ENCODE data around the gene CHD6. TPM values are rescaled to one million over a fixed set of nuclear protein-coding genes. Genes with fewer than 3 reads are reported as not detected.
A peak's percentile ranks its signal among the peaks of the same experiment; 100 is the strongest.

Gene CHD6
- total RNA-seq, 1 experiment from 2014 or later = 80.5 TPM

GRCh38 chr20:41604002-41604401 is 14.2 kb downstream of the CHD6 start:
- no TSS peak for BruUV-seq (replicated peaks)
- CTCF ChIA-PET = interaction anchor here (0.7 kb wide), 1 partner anchor 14 kb away, joined by 4 read pairs; the partner anchor contains the start of gene CHD6
- intact Hi-C loops (cut with micrococcal nuclease; ENCODE audit: unreplicated experiment) = no loop called here

GRCh38 chr20:41601742-41602141 is 16.4 kb downstream of the CHD6 start:
- Histone ChIP-seq H3K4me1 (no peaks in the 10 kb centered on the region), H3K27me3 (replicated peaks; ENCODE audit: control insufficient read depth, insufficient read depth, low read length) (no peaks in the 10 kb centered on the region), H3K9me3 (peaks cover 43% of the 10 kb centered on the region), H3K36me3 (ENCODE audit: control insufficient read depth, insufficient read depth, low read length) (no peaks in the 10 kb centered on the region), H3K4me3 (ENCODE audit: low read depth, low read length) (no peak overlapping the region)
- no TSS peak for BruUV-seq (replicated peaks)
- no peaks in the 10 kb centered on the region for H3K4me1 Mint-ChIP-seq (ENCODE audit: low read depth, unreplicated experiment)
- no peak overlapping the region for H3K4me3 Mint-ChIP-seq (ENCODE audit: unreplicated experiment)
- TF ChIP-seq CTCF (IDR thresholded peaks at IDR 0.05; ENCODE audit: insufficient read depth in 1 of 2, low read depth in 1 of 2, low read length in 1 of 2, severe bottlenecking in 1 of 2, unreplicated experiment in 1 of 2) = no peak
- intact Hi-C loops (cut with micrococcal nuclease; ENCODE audit: unreplicated experiment) = no loop called here
- no peak overlapping the region for H3K27ac Mint-ChIP-seq (ENCODE audit: unreplicated experiment)
- H3K9me3 Mint-ChIP-seq (ENCODE audit: unreplicated experiment) = peaks cover 53% of the 10 kb centered on the region
- H3K27me3 Mint-ChIP-seq (ENCODE audit: insufficient read depth, unreplicated experiment) = no peaks in the 10 kb centered on the region
- H3K36me3 Mint-ChIP-seq (ENCODE audit: insufficient read depth, unreplicated experiment) = peaks cover 8% of the 10 kb centered on the region
- no peak for DNase-seq
- CTCF ChIA-PET = no interaction called here
- POLR2A ChIA-PET = no interaction called here

More at GRCh38 chr20:41604002-41604401, 14.2 kb downstream of the CHD6 start:
- Histone ChIP-seq H3K36me3 (ENCODE audit: control insufficient read depth, insufficient read depth, low read length) (no peaks in the 10 kb centered on the region), H3K4me3 (ENCODE audit: low read depth, low read length) (no peak overlapping the region), H3K4me1 (no peaks in the 10 kb centered on the region), H3K27me3 (replicated peaks; ENCODE audit: control insufficient read depth, insufficient read depth, low read length) (no peaks in the 10 kb centered on the region), H3K9me3 (peaks cover 35% of the 10 kb centered on the region)
- no peaks in the 10 kb centered on the region for H3K27me3 Mint-ChIP-seq (ENCODE audit: insufficient read depth, unreplicated experiment)
- no peak overlapping the region for H3K27ac Mint-ChIP-seq (ENCODE audit: unreplicated experiment)
- POLR2A ChIA-PET = no interaction called here
- no peak for DNase-seq
- peaks cover 34% of the 10 kb centered on the region for H3K9me3 Mint-ChIP-seq (ENCODE audit: unreplicated experiment)
- TF ChIP-seq CTCF (IDR thresholded peaks at IDR 0.05; ENCODE audit: insufficient read depth in 1 of 2, low read depth in 1 of 2, low read length in 1 of 2, severe bottlenecking in 1 of 2, unreplicated experiment in 1 of 2) = peak; percentile 35 to 47
- H3K4me3 Mint-ChIP-seq (ENCODE audit: unreplicated experiment) = no peak overlapping the region
- peaks cover 8% of the 10 kb centered on the region for H3K36me3 Mint-ChIP-seq (ENCODE audit: insufficient read depth, unreplicated experiment)
- H3K4me1 Mint-ChIP-seq (ENCODE audit: low read depth, unreplicated experiment) = peaks cover 7% of the 10 kb centered on the region

- POLR2A ChIA-PET = no interaction called here
- CTCF ChIA-PET = no interaction called here
- Histone ChIP-seq H3K4me3 (ENCODE audit: low read depth, low read length) (no peak overlapping the region), H3K9me3 (peaks cover 45% of the 10 kb centered on the region), H3K27me3 (replicated peaks; ENCODE audit: control insufficient read depth, insufficient read depth, low read length) (no peaks in the 10 kb centered on the region), H3K4me1 (no peaks in the 10 kb centered on the region), H3K36me3 (ENCODE audit: control insufficient read depth, insufficient read depth, low read length) (no peaks in the 10 kb centered on the region)
- Mint-ChIP-seq H3K36me3 (ENCODE audit: insufficient read depth, unreplicated experiment) (peaks cover 10% of the 10 kb centered on the region), H3K27ac (ENCODE audit: unreplicated experiment) (no peak overlapping the region), H3K4me1 (ENCODE audit: low read depth, unreplicated experiment) (no peaks in the 10 kb centered on the region), H3K4me3 (ENCODE audit: unreplicated experiment) (no peak overlapping the region), H3K9me3 (ENCODE audit: unreplicated experiment) (peaks cover 59% of the 10 kb centered on the region), H3K27me3 (ENCODE audit: insufficient read depth, unreplicated experiment) (no peaks in the 10 kb centered on the region)
- no TSS peak for BruUV-seq (replicated peaks)
- DNase-seq = no peak
- intact Hi-C loops (cut with micrococcal nuclease; ENCODE audit: unreplicated experiment) = no loop called here
- no peak for TF ChIP-seq CTCF (IDR thresholded peaks at IDR 0.05; ENCODE audit: insufficient read depth in 1 of 2, low read depth in 1 of 2, low read length in 1 of 2, severe bottlenecking in 1 of 2, unreplicated experiment in 1 of 2)
Observed at GRCh38 chr20:41600926-41601631, 17.1 kb downstream of the CHD6 start.
